Neural cell (in vitro differentiated cells): ENCODE measurements around the gene SGK2.

Experiments
- EP300 ChIP-seq: fragments of 450-650 bp; conservative IDR thresholded peaks from 2 replicates; pipeline ENCODE4 v1.6.1; 2014; ENCODE audit warnings: antibody characterized with exemption, mild to moderate bottlenecking, moderate library complexity; ENCODE audit not compliant: poor library complexity, severe bottlenecking
- EZH2 ChIP-seq: fragments of 200-600, 300-800 bp; shearing (Covaris generic), sonication (generic); IDR thresholded peaks from 2 replicates; pipeline ENCODE4 v1.6.1; 2014; ENCODE audit warnings: antibody characterized with exemption, low read length, borderline replicate concordance, mild to moderate bottlenecking; ENCODE audit not compliant: insufficient read depth, poor library complexity, severe bottlenecking
- MXI1 ChIP-seq: fragments of 450-650 bp; conservative IDR thresholded peaks from 2 replicates; pipeline ENCODE4 v1.6.1; 2014; ENCODE audit warnings: antibody characterized with exemption, mild to moderate bottlenecking; ENCODE audit not compliant: poor library complexity, severe bottlenecking
- POLR2AphosphoS5 ChIP-seq: IDR thresholded peaks from 2 replicates; pipeline ENCODE4 v1.6.1; 2012
- RAD21 ChIP-seq: fragments of 450-650 bp; conservative IDR thresholded peaks from 2 replicates; pipeline ENCODE4 v1.6.1; 2014; ENCODE audit warnings: antibody characterized with exemption, mild to moderate bottlenecking, moderate library complexity
- SMC3 ChIP-seq: fragments of 450-650 bp; conservative IDR thresholded peaks from 2 replicates; pipeline ENCODE4 v1.6.1; 2014; ENCODE audit warnings: antibody characterized with exemption, mild to moderate bottlenecking, moderate library complexity; ENCODE audit not compliant: poor library complexity
- TAF1 ChIP-seq: IDR thresholded peaks from 2 replicates; pipeline ENCODE4 v1.6.1; 2012; ENCODE audit warnings: low read depth
- TF ChIP-seq, protein P1 (sequence below): fragments of 450-650 bp; IDR thresholded peaks from 2 replicates; pipeline ENCODE4 v1.5.1; 2014; ENCODE audit warnings: antibody characterized with exemption, mild to moderate bottlenecking, moderate library complexity; ENCODE audit not compliant: poor library complexity, severe bottlenecking
- TF ChIP-seq, protein P2 (sequence below): IDR thresholded peaks from 2 replicates; pipeline ENCODE4 v1.6.1; 2012; ENCODE audit warnings: borderline replicate concordance

GRCh38 chr20:43590392-43591303, 31.8 kb downstream of the SGK2 start, which contains the start of gene IFT52:
- TF ChIP-seq TAF1 (no peak), POLR2AphosphoS5 (peak; percentile 83), EZH2 (no peak), EP300 (peak; percentile 76), RAD21 (no peak), SMC3 (peak; percentile 33), MXI1 (peak; percentile 76)
- TF ChIP-seq, protein P1, sequence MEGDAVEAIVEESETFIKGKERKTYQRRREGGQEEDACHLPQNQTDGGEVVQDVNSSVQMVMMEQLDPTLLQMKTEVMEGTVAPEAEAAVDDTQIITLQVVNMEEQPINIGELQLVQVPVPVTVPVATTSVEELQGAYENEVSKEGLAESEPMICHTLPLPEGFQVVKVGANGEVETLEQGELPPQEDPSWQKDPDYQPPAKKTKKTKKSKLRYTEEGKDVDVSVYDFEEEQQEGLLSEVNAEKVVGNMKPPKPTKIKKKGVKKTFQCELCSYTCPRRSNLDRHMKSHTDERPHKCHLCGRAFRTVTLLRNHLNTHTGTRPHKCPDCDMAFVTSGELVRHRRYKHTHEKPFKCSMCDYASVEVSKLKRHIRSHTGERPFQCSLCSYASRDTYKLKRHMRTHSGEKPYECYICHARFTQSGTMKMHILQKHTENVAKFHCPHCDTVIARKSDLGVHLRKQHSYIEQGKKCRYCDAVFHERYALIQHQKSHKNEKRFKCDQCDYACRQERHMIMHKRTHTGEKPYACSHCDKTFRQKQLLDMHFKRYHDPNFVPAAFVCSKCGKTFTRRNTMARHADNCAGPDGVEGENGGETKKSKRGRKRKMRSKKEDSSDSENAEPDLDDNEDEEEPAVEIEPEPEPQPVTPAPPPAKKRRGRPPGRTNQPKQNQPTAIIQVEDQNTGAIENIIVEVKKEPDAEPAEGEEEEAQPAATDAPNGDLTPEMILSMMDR, result no peak
- TF ChIP-seq, protein P2, sequence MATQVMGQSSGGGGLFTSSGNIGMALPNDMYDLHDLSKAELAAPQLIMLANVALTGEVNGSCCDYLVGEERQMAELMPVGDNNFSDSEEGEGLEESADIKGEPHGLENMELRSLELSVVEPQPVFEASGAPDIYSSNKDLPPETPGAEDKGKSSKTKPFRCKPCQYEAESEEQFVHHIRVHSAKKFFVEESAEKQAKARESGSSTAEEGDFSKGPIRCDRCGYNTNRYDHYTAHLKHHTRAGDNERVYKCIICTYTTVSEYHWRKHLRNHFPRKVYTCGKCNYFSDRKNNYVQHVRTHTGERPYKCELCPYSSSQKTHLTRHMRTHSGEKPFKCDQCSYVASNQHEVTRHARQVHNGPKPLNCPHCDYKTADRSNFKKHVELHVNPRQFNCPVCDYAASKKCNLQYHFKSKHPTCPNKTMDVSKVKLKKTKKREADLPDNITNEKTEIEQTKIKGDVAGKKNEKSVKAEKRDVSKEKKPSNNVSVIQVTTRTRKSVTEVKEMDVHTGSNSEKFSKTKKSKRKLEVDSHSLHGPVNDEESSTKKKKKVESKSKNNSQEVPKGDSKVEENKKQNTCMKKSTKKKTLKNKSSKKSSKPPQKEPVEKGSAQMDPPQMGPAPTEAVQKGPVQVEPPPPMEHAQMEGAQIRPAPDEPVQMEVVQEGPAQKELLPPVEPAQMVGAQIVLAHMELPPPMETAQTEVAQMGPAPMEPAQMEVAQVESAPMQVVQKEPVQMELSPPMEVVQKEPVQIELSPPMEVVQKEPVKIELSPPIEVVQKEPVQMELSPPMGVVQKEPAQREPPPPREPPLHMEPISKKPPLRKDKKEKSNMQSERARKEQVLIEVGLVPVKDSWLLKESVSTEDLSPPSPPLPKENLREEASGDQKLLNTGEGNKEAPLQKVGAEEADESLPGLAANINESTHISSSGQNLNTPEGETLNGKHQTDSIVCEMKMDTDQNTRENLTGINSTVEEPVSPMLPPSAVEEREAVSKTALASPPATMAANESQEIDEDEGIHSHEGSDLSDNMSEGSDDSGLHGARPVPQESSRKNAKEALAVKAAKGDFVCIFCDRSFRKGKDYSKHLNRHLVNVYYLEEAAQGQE, result peak; percentile 27
